Activated CD8-positive, alpha-beta memory T cell treated with anti-CD3 and anti-CD28 coated beads, Interleukin-2, amount 10 ng/mL, durations not matched to agents 7 days and 5 days (primary cell): ENCODE measurements around the gene RAI1. TPM values are rescaled to one million over a fixed set of nuclear protein-coding genes. Genes with fewer than 3 reads are reported as not detected.

ENCODE experiments used
- ATAC-seq: fragments of 150-1000 bp; cut with Tn5 transposase; one replicate; pipeline ENCODE4 v1.10.0; 2021; ENCODE audit warnings: moderate library complexity
- CTCF ChIA-PET: fragments of 350-600 bp; sonication (Branson Sonifier 250); formaldehyde crosslinking; loops from one replicate; lab custom pipeline; 2021; ENCODE audit warnings: antibody characterized with exemption; lab: Charles Lee
- DNase-seq: peaks from one replicate; pipeline ENCODE4 v3.0.0-alpha.2; 2020
- H3K27ac Mint-ChIP-seq: one replicate; pipeline ENCODE4 v1.8.0; 2021; ENCODE audit warnings: mild to moderate bottlenecking, mixed read lengths
- H3K27me3 Mint-ChIP-seq: one replicate; pipeline ENCODE4 v1.8.0; 2021; ENCODE audit warnings: mixed read lengths
- H3K36me3 Mint-ChIP-seq: one replicate; pipeline ENCODE4 v1.8.0; 2021; ENCODE audit warnings: mild to moderate bottlenecking, mixed read lengths
- H3K4me1 Mint-ChIP-seq: one replicate; pipeline ENCODE4 v1.8.0; 2021; ENCODE audit warnings: mixed read lengths
- H3K4me3 Mint-ChIP-seq: one replicate; pipeline ENCODE4 v1.8.0; 2021; ENCODE audit warnings: mild to moderate bottlenecking, moderate library complexity, mixed read lengths
- H3K9me3 Mint-ChIP-seq: one replicate; pipeline ENCODE4 v1.8.0; 2022; ENCODE audit warnings: low read depth, mixed read lengths
- total RNA-seq, 2 experiments: library from RNA; stranded (reverse); gene quantifications; one replicate each; pipeline ENCODE4 v1.2.3, GENCODE V29; 2021

The RAI1 gene
- total RNA-seq, 2 experiments from 2014 or later = 17.4 to 24.4 TPM

GRCh38 chr17:17776889-17777288 is 95.6 kb downstream of the RAI1 start:
- CTCF ChIA-PET = no interaction called here
- H3K27ac Mint-ChIP-seq = no peak overlapping the region

GRCh38 chr17:17778308-17779014 is 97.2 kb downstream of the RAI1 start:
- peaks cover 2% of the 10 kb centered on the region for H3K4me1 Mint-ChIP-seq
- CTCF ChIA-PET = no interaction called here
- H3K27ac Mint-ChIP-seq = no peak overlapping the region
- no peak overlapping the region for H3K4me3 Mint-ChIP-seq
- no peak for DNase-seq
- no peaks in the 10 kb centered on the region for H3K9me3 Mint-ChIP-seq
- peaks cover 15% of the 10 kb centered on the region for H3K27me3 Mint-ChIP-seq
- no peaks in the 10 kb centered on the region for H3K36me3 Mint-ChIP-seq
- no peak for ATAC-seq

More at GRCh38 chr17:17776889-17777288, 95.6 kb downstream of the RAI1 start:
- H3K27me3 Mint-ChIP-seq = peaks cover 12% of the 10 kb centered on the region
- H3K36me3 Mint-ChIP-seq = no peaks in the 10 kb centered on the region
- no peaks in the 10 kb centered on the region for H3K9me3 Mint-ChIP-seq
- DNase-seq (no peak), ATAC-seq (no peak)
- no peak overlapping the region for H3K4me3 Mint-ChIP-seq
- peaks cover 7% of the 10 kb centered on the region for H3K4me1 Mint-ChIP-seq

GRCh38 chr17:17779015-17779611 is 97.9 kb downstream of the RAI1 start:
- no peaks in the 10 kb centered on the region for H3K36me3 Mint-ChIP-seq
- no peak overlapping the region for H3K4me3 Mint-ChIP-seq
- H3K27ac Mint-ChIP-seq = no peak overlapping the region
- ATAC-seq (no peak), DNase-seq (no peak)
- H3K27me3 Mint-ChIP-seq = peaks cover 18% of the 10 kb centered on the region
- CTCF ChIA-PET = interaction anchor here (0.9 kb wide), 1 partner anchor 34 kb away, joined by 5 read pairs; no protein-coding TSS in a partner anchor
- peaks cover 4% of the 10 kb centered on the region for H3K4me1 Mint-ChIP-seq
- H3K9me3 Mint-ChIP-seq = no peaks in the 10 kb centered on the region

- Mint-ChIP-seq H3K27me3 (peaks cover 30% of the 10 kb centered on the region), H3K4me1 (peaks cover 5% of the 10 kb centered on the region), H3K9me3 (no peaks in the 10 kb centered on the region), H3K4me3 (no peak overlapping the region), H3K36me3 (no peaks in the 10 kb centered on the region), H3K27ac (no peak overlapping the region)
- DNase-seq = no peak
- CTCF ChIA-PET = interaction anchor here (0.5 to 1.7 kb wide), 5 partner anchors 32 to 479 kb away, joined by 3 to 5 read pairs (median 3); no protein-coding TSS in a partner anchor
- ATAC-seq = no peak
Observed at GRCh38 chr17:17780922-17781590, 99.8 kb downstream of the RAI1 start.

GRCh38 chr17:17781591-17782496 is 100.6 kb downstream of the RAI1 start:
- peaks cover 30% of the 10 kb centered on the region for H3K27me3 Mint-ChIP-seq
- H3K36me3 Mint-ChIP-seq = no peaks in the 10 kb centered on the region
- no peak overlapping the region for H3K27ac Mint-ChIP-seq
- DNase-seq = no peak
- ATAC-seq = peak; percentile 24
- H3K4me1 Mint-ChIP-seq = peaks cover 5% of the 10 kb centered on the region
- CTCF ChIA-PET = interaction anchor here (0.5 to 1.7 kb wide), 5 partner anchors 31 to 479 kb away, joined by 3 to 5 read pairs (median 4); no protein-coding TSS in a partner anchor
- H3K4me3 Mint-ChIP-seq = no peak overlapping the region
- H3K9me3 Mint-ChIP-seq = no peaks in the 10 kb centered on the region

GRCh38 chr17:17782523-17783115 is 101.4 kb downstream of the RAI1 start:
- Mint-ChIP-seq H3K36me3 (no peaks in the 10 kb centered on the region), H3K27me3 (peaks cover 30% of the 10 kb centered on the region), H3K4me1 (peaks cover 5% of the 10 kb centered on the region), H3K27ac (no peak overlapping the region), H3K9me3 (no peaks in the 10 kb centered on the region), H3K4me3 (peak overlapping the region; percentile 47)
- CTCF ChIA-PET = interaction anchor here (1.1 kb wide), 1 partner anchor 79 kb away, joined by 4 read pairs; no protein-coding TSS in a partner anchor
- DNase-seq (no peak), ATAC-seq (peak; percentile 14)

- peak; percentile 73 for DNase-seq
- no peaks in the 10 kb centered on the region for H3K9me3 Mint-ChIP-seq
- H3K4me3 Mint-ChIP-seq = peak overlapping the region; percentile 57
- CTCF ChIA-PET = interaction anchor here (1.1 kb wide), 1 partner anchor 78 kb away, joined by 4 read pairs; no protein-coding TSS in a partner anchor
- ATAC-seq = peak; percentile 66
- peaks cover 30% of the 10 kb centered on the region for H3K27me3 Mint-ChIP-seq
- H3K36me3 Mint-ChIP-seq = no peaks in the 10 kb centered on the region
- H3K27ac Mint-ChIP-seq = no peak overlapping the region
- peaks cover 5% of the 10 kb centered on the region for H3K4me1 Mint-ChIP-seq
Observed at GRCh38 chr17:17783116-17783824, 102.0 kb downstream of the RAI1 start.

- H3K27ac Mint-ChIP-seq = no peak overlapping the region
- ATAC-seq (no peak), DNase-seq (no peak)
- H3K9me3 Mint-ChIP-seq = no peaks in the 10 kb centered on the region
- peaks cover 30% of the 10 kb centered on the region for H3K27me3 Mint-ChIP-seq
- H3K36me3 Mint-ChIP-seq = no peaks in the 10 kb centered on the region
- CTCF ChIA-PET = interaction anchor here (0.9 to 1.1 kb wide), 3 partner anchors 10 to 249 kb away, joined by 3 to 4 read pairs (median 4); no protein-coding TSS in a partner anchor
- H3K4me3 Mint-ChIP-seq = peak overlapping the region; percentile 48
- H3K4me1 Mint-ChIP-seq = peaks cover 5% of the 10 kb centered on the region
Observed at GRCh38 chr17:17783825-17784656, 102.8 kb downstream of the RAI1 start.

GRCh38 chr17:17784657-17785267 is 103.5 kb downstream of the RAI1 start:
- DNase-seq (peak; percentile 45), ATAC-seq (no peak)
- no peak overlapping the region for H3K4me3 Mint-ChIP-seq
- no peak overlapping the region for H3K27ac Mint-ChIP-seq
- H3K9me3 Mint-ChIP-seq = no peaks in the 10 kb centered on the region
- no peaks in the 10 kb centered on the region for H3K36me3 Mint-ChIP-seq
- CTCF ChIA-PET = interaction anchor here (0.9 to 1.1 kb wide), 4 partner anchors 9 to 248 kb away, joined by 3 to 4 read pairs (median 4); no protein-coding TSS in a partner anchor
- peaks cover 30% of the 10 kb centered on the region for H3K27me3 Mint-ChIP-seq
- H3K4me1 Mint-ChIP-seq = peaks cover 5% of the 10 kb centered on the region

GRCh38 chr17:17785407-17785806 is 104.1 kb downstream of the RAI1 start:
- DNase-seq = no peak
- CTCF ChIA-PET = interaction anchor here (0.9 to 1.1 kb wide), 3 partner anchors 25 to 248 kb away, joined by 3 to 4 read pairs (median 3); no protein-coding TSS in a partner anchor
- no peak overlapping the region for H3K27ac Mint-ChIP-seq
- H3K27me3 Mint-ChIP-seq = peaks cover 30% of the 10 kb centered on the region
- H3K4me1 Mint-ChIP-seq = peaks cover 5% of the 10 kb centered on the region
- no peak overlapping the region for H3K4me3 Mint-ChIP-seq
- no peaks in the 10 kb centered on the region for H3K36me3 Mint-ChIP-seq
- H3K9me3 Mint-ChIP-seq = no peaks in the 10 kb centered on the region
- ATAC-seq = no peak

- no peak overlapping the region for H3K4me3 Mint-ChIP-seq
- DNase-seq (no peak), ATAC-seq (no peak)
- H3K4me1 Mint-ChIP-seq = peaks cover 5% of the 10 kb centered on the region
- CTCF ChIA-PET = interaction anchor here (1.0 kb wide), 1 partner anchor 26 kb away, joined by 3 read pairs; no protein-coding TSS in a partner anchor
- no peaks in the 10 kb centered on the region for H3K36me3 Mint-ChIP-seq
- H3K9me3 Mint-ChIP-seq = no peaks in the 10 kb centered on the region
- H3K27me3 Mint-ChIP-seq = peaks cover 19% of the 10 kb centered on the region
- no peak overlapping the region for H3K27ac Mint-ChIP-seq
Observed at GRCh38 chr17:17786998-17787397, 105.7 kb downstream of the RAI1 start.
